HEK293 (cell line): Measurements from ENCODE around the gene AQP10.

Experiments used
- CTCF ChIA-PET: fragments of 350-600 bp; formaldehyde crosslinking; extraction: SDS; loops from one replicate; lab custom pipeline; 2021; ENCODE audit warnings: antibody characterized with exemption; lab: Yijun Ruan, JAX
- POLR2A ChIA-PET: fragments of 300-600 bp; formaldehyde crosslinking; extraction: SDS; loops from one replicate; lab custom pipeline; 2020; ENCODE audit warnings: antibody characterized with exemption, inconsistent platforms; lab: Yijun Ruan, JAX
- H3K27ac ChIP-seq: fragments of 200-500 bp; sonication (Bioruptor generic); 2 replicates; pipeline ENCODE4 v1.5.1; 2014; ENCODE audit warnings: low read depth, low read length, control low read depth, inconsistent platforms; ENCODE audit errors: extremely low read depth
- H3K36me3 ChIP-seq, 2 experiments: fragments of 200-500 bp in 1 of 2; sonication (Bioruptor generic) in 1 of 2; 1 replicate in 1 of 2; 2 replicates in 1 of 2; pipeline ENCODE4 v1.5.1; 2014 to 2017; ENCODE audit warnings: inconsistent platforms in 2 of 2, low read length in 2 of 2; ENCODE audit not compliant: control insufficient read depth in 2 of 2, insufficient read depth in 1 of 2
- H3K4me1 ChIP-seq: fragments of 200-500 bp; sonication (Bioruptor generic); 2 replicates; pipeline ENCODE4 v1.5.1; 2014; ENCODE audit warnings: mild to moderate bottlenecking, low read length, inconsistent platforms; ENCODE audit not compliant: control insufficient read depth, insufficient read depth
- H3K4me3 ChIP-seq: 2 replicates; pipeline ENCODE4 v1.5.1; 2011; ENCODE audit warnings: low read depth, mild to moderate bottlenecking, control low read depth, low read length, moderate library complexity
- H3K9me3 ChIP-seq: fragments of 200-500 bp; sonication (Bioruptor generic); 2 replicates; pipeline ENCODE4 v1.5.1; 2014; ENCODE audit warnings: low read depth, low read length, inconsistent platforms; ENCODE audit not compliant: control insufficient read depth, insufficient read depth
- EGR2 ChIP-seq: fragments of 450-650 bp; formaldehyde crosslinking; IDR thresholded peaks from 2 replicates; pipeline ENCODE4 v1.5.1; 2016; ENCODE audit warnings: low read depth, missing biosample characterization, missing genetic modification characterization
- KLF8 ChIP-seq: fragments of 450-650 bp; formaldehyde crosslinking; IDR thresholded peaks from 2 replicates; pipeline ENCODE4 v1.5.1; 2016; ENCODE audit warnings: missing biosample characterization, missing genetic modification characterization
- MEIS1 ChIP-seq: sonication (generic); formaldehyde crosslinking; IDR thresholded peaks from 2 replicates; pipeline ENCODE4 v1.8.1; 2022; ENCODE audit warnings: missing genetic modification reagents, mild to moderate bottlenecking, borderline replicate concordance
- ZBTB21 ChIP-seq: fragments of 450-650 bp; formaldehyde crosslinking; IDR thresholded peaks from 2 replicates; pipeline ENCODE4 v1.5.1; 2017; ENCODE audit warnings: missing biosample characterization, missing genetic modification characterization
- ZBTB48 ChIP-seq: fragments of 450-650 bp; formaldehyde crosslinking; IDR thresholded peaks from 2 replicates; pipeline ENCODE4 v1.5.1; 2016; ENCODE audit warnings: missing biosample characterization, missing genetic modification characterization
- ZEB2 ChIP-seq: fragments of 450-650 bp; formaldehyde crosslinking; IDR thresholded peaks from 2 replicates; pipeline ENCODE4 v1.5.1; 2016; ENCODE audit warnings: missing biosample characterization, missing genetic modification characterization
- ZFHX2 ChIP-seq: fragments of 450-650 bp; formaldehyde crosslinking; conservative IDR thresholded peaks from 2 replicates; pipeline ENCODE4 v1.5.1; 2016; ENCODE audit warnings: missing biosample characterization, missing genetic modification characterization
- ZNF121 ChIP-seq: fragments of 450-650 bp; formaldehyde crosslinking; IDR thresholded peaks from 2 replicates; pipeline ENCODE4 v1.5.1; 2016; ENCODE audit warnings: missing biosample characterization, missing genetic modification characterization
- ZNF404 ChIP-seq: fragments of 450-650 bp; formaldehyde crosslinking; IDR thresholded peaks from 2 replicates; pipeline ENCODE4 v1.5.1; 2017; ENCODE audit warnings: missing biosample characterization, missing genetic modification characterization
- ZNF48 ChIP-seq: fragments of 450-650 bp; formaldehyde crosslinking; IDR thresholded peaks from 2 replicates; pipeline ENCODE4 v1.5.1; 2016; ENCODE audit warnings: missing biosample characterization, missing genetic modification characterization
- ZNF501 ChIP-seq: fragments of 450-650 bp; formaldehyde crosslinking; IDR thresholded peaks from 2 replicates; pipeline ENCODE4 v1.5.1; 2016; ENCODE audit warnings: missing biosample characterization, missing genetic modification characterization
- ZNF521 ChIP-seq: fragments of 450-650 bp; formaldehyde crosslinking; IDR thresholded peaks from 2 replicates; pipeline ENCODE4 v1.5.1; 2017; ENCODE audit warnings: missing biosample characterization, mild to moderate bottlenecking, missing genetic modification characterization
- ZNF561 ChIP-seq: fragments of 450-650 bp; IDR thresholded peaks from 2 replicates; pipeline ENCODE4 v1.5.1; 2018; ENCODE audit warnings: missing biosample characterization, missing genetic modification characterization, borderline replicate concordance
- ZNF621 ChIP-seq: fragments of 450-650 bp; formaldehyde crosslinking; IDR thresholded peaks from 2 replicates; pipeline ENCODE4 v1.5.1; 2017; ENCODE audit warnings: missing biosample characterization, missing genetic modification characterization
- ZNF623 ChIP-seq: fragments of 450-650 bp; formaldehyde crosslinking; IDR thresholded peaks from 2 replicates; pipeline ENCODE4 v1.5.1; 2016; ENCODE audit warnings: missing biosample characterization, missing genetic modification characterization
- ZNF629 ChIP-seq: fragments of 450-650 bp; formaldehyde crosslinking; IDR thresholded peaks from 2 replicates; pipeline ENCODE4 v1.5.1; 2017; ENCODE audit warnings: missing biosample characterization, missing genetic modification characterization
- ZNF660 ChIP-seq: fragments of 450-650 bp; IDR thresholded peaks from 2 replicates; pipeline ENCODE4 v1.5.1; 2018; ENCODE audit warnings: missing biosample characterization, mild to moderate bottlenecking, missing genetic modification characterization
- ZSCAN16 ChIP-seq: fragments of 450-650 bp; formaldehyde crosslinking; IDR thresholded peaks from 2 replicates; pipeline ENCODE4 v1.5.1; 2016; ENCODE audit warnings: missing biosample characterization, missing genetic modification characterization
- TF ChIP-seq, protein P1 (sequence below): fragments of 450-650 bp; IDR thresholded peaks from 2 replicates; pipeline ENCODE4 v1.5.1; 2018; ENCODE audit warnings: missing biosample characterization, mild to moderate bottlenecking, missing genetic modification characterization
- TF ChIP-seq, protein P2 (sequence below): fragments of 450-650 bp; formaldehyde crosslinking; IDR thresholded peaks from 2 replicates; pipeline ENCODE4 v1.5.1; 2016; ENCODE audit warnings: missing biosample characterization, missing genetic modification characterization
- TF ChIP-seq, protein P3 (sequence below): fragments of 450-650 bp; formaldehyde crosslinking; IDR thresholded peaks from 2 replicates; pipeline ENCODE4 v1.5.1; 2016; ENCODE audit warnings: missing biosample characterization, missing genetic modification characterization
- TF ChIP-seq, protein P4 (sequence below): sonication (generic); formaldehyde crosslinking; IDR thresholded peaks from 2 replicates; pipeline ENCODE4 v1.8.1; 2022; ENCODE audit warnings: mild to moderate bottlenecking, moderate library complexity, missing genetic modification reagents
- TF ChIP-seq, protein P5 (sequence below): fragments of 450-650 bp; formaldehyde crosslinking; IDR thresholded peaks from 2 replicates; pipeline ENCODE4 v1.5.1; 2016; ENCODE audit warnings: missing biosample characterization, missing genetic modification characterization

AQP10 gene

DNA sequence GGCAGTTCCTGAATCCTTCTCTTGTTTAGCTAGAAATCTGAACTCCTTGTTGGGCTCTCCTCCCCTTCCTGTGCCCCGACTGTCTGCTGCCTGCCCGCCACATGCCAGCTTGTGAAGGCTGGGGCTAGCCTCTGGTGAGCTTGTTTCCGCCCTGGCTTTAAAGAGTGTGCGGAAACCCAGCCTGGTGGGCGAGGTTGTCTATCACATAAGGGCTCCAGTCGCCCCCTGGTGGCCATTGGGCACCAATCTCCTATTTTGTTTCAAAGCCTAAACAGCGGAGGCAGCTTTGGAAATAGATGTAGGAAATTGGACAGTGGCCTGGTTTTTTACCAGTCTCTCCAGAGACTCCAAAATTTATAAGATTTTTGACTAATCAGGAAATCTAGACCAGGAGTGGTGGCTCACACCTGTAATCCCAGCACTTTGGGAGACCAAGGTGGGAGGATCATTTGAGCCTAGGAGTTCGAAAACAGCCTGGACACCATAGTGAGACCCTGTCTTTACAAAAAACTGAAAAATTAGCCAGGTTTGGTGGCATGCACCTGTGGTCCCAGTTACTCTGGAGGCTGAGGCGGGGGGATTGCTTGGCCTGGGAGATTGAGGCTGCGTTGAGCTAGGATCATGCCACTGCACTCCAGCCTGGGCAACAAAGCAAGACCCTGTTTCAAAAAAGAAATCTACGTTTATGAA is 14.3 kb downstream of the AQP10 start (continued):
- TF ChIP-seq, protein P1, sequence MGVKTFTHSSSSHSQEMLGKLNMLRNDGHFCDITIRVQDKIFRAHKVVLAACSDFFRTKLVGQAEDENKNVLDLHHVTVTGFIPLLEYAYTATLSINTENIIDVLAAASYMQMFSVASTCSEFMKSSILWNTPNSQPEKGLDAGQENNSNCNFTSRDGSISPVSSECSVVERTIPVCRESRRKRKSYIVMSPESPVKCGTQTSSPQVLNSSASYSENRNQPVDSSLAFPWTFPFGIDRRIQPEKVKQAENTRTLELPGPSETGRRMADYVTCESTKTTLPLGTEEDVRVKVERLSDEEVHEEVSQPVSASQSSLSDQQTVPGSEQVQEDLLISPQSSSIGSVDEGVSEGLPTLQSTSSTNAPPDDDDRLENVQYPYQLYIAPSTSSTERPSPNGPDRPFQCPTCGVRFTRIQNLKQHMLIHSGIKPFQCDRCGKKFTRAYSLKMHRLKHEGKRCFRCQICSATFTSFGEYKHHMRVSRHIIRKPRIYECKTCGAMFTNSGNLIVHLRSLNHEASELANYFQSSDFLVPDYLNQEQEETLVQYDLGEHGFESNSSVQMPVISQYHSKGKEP (tag by site-specific recombination), result 0 out of 2 replicates have a peak, but pooled peaks have one; percentile 8
- TF ChIP-seq, protein P2, sequence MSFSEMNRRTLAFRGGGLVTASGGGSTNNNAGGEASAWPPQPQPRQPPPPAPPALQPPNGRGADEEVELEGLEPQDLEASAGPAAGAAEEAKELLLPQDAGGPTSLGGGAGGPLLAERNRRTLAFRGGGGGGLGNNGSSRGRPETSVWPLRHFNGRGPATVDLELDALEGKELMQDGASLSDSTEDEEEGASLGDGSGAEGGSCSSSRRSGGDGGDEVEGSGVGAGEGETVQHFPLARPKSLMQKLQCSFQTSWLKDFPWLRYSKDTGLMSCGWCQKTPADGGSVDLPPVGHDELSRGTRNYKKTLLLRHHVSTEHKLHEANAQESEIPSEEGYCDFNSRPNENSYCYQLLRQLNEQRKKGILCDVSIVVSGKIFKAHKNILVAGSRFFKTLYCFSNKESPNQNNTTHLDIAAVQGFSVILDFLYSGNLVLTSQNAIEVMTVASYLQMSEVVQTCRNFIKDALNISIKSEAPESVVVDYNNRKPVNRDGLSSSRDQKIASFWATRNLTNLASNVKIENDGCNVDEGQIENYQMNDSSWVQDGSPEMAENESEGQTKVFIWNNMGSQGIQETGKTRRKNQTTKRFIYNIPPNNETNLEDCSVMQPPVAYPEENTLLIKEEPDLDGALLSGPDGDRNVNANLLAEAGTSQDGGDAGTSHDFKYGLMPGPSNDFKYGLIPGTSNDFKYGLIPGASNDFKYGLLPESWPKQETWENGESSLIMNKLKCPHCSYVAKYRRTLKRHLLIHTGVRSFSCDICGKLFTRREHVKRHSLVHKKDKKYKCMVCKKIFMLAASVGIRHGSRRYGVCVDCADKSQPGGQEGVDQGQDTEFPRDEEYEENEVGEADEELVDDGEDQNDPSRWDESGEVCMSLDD (tag by site-specific recombination), result no peak
- peak; percentile 36; the same call in 1 of the 2 replicates for TF ChIP-seq EGR2 (tag by site-specific recombination)
- no peak for TF ChIP-seq ZSCAN16
- no peak for TF ChIP-seq ZBTB21
- no peak for TF ChIP-seq ZNF621 (tag by site-specific recombination)
- peak; percentile 62 for TF ChIP-seq ZFHX2 (tag by site-specific recombination)
- TF ChIP-seq KLF8 (tag by site-specific recombination), result peak; percentile 62; the same call in 1 of the 2 replicates

DNA sequence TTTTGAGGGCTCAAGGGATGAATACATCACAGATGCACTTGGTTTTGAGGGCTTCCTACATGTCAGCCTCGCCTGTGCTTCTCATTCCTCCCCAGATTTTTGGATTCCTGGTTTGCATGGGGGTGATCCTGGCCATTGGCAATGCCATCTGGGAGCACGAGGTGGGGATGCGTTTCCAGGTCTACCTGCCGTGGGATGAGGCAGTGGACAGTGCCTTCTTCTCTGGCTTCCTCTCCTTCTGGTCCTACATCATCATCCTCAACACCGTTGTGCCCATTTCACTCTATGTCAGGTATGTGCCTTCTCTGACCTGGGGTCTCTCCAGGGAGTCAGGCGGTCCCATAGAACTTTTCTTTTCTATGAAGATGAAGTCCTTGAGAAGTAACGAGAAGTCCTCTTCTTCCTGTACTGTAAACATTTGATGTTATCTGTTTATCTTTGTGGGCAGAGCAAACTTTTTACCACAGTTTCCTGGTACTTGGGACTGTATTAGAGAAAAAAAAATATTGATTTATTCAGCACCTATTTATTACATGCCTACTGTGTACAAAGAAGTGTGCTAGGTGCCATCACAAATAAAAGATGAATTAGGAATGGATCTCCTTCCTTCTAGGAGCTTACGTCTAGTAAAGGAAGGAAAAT is 16.5 kb downstream of the AQP10 start:
- TF ChIP-seq ZEB2, result no peak
- TF ChIP-seq ZBTB48 (tag by site-specific recombination), result no peak
- TF ChIP-seq ZNF660 (tag by site-specific recombination), result no peak
- TF ChIP-seq, protein P3, sequence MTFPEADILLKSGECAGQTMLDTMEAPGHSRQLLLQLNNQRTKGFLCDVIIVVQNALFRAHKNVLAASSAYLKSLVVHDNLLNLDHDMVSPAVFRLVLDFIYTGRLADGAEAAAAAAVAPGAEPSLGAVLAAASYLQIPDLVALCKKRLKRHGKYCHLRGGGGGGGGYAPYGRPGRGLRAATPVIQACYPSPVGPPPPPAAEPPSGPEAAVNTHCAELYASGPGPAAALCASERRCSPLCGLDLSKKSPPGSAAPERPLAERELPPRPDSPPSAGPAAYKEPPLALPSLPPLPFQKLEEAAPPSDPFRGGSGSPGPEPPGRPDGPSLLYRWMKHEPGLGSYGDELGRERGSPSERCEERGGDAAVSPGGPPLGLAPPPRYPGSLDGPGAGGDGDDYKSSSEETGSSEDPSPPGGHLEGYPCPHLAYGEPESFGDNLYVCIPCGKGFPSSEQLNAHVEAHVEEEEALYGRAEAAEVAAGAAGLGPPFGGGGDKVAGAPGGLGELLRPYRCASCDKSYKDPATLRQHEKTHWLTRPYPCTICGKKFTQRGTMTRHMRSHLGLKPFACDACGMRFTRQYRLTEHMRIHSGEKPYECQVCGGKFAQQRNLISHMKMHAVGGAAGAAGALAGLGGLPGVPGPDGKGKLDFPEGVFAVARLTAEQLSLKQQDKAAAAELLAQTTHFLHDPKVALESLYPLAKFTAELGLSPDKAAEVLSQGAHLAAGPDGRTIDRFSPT (tag by site-specific recombination), result no peak
- no peak for TF ChIP-seq ZNF521
- TF ChIP-seq, protein P4, sequence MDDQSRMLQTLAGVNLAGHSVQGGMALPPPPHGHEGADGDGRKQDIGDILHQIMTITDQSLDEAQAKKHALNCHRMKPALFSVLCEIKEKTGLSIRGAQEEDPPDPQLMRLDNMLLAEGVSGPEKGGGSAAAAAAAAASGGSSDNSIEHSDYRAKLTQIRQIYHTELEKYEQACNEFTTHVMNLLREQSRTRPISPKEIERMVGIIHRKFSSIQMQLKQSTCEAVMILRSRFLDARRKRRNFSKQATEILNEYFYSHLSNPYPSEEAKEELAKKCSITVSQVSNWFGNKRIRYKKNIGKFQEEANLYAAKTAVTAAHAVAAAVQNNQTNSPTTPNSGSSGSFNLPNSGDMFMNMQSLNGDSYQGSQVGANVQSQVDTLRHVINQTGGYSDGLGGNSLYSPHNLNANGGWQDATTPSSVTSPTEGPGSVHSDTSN (CRISPR knock-in tag), result no peak
- TF ChIP-seq, all 188 proteins: peak for 0
- H3K27ac ChIP-seq, result no peak overlapping the region
- H3K4me1 ChIP-seq, result no peaks in the 10 kb centered on the region
- ChIA-PET POLR2A (no interaction called here), CTCF (interaction anchor here (0.6 to 3.5 kb wide), 9 partner anchors 8 to 316 kb away, joined by 3 to 68 read pairs (median 4); partner anchors contain the start of genes ATP8B2 and HAX1)
- no peaks in the 10 kb centered on the region for H3K9me3 ChIP-seq
- no peak overlapping the region for H3K4me3 ChIP-seq
- peaks cover 28 to 86% of the 10 kb centered on the region in 2 experiments; a peak in 2 of 3 replicates for H3K36me3 ChIP-seq

DNA sequence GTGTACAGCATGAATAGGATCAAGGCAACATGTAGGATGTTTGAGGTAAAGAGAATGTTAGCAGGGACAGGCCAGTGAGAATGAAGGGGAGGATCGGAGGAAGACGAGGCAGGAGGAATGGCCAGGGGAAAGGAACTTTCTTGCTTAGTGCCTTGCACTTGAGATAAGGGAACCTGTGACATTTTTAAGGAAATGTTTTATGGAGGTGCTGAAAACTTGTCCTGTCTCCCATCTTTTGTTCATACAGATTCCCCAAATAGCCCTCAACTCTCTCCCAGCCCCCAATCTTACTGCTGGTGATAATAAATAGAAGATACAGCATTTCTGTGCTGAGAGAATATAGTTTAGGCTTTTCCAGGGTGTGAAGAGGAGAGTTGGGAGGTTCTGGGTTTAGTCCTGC is 18.0 kb downstream of the AQP10 start:
- H3K27ac ChIP-seq, result no peak overlapping the region
- H3K36me3 ChIP-seq, result peaks cover 21 to 92% of the 10 kb centered on the region in 2 experiments; a peak in 2 of 3 replicates
- CTCF ChIA-PET, result interaction anchor here (0.6 to 1.2 kb wide), 5 partner anchors 11 to 162 kb away, joined by 3 to 4 read pairs (median 4); partner anchors contain the start of gene HAX1
- TF ChIP-seq ZNF501 (tag by site-specific recombination) (no peak), ZNF623 (no peak), ZNF121 (tag by site-specific recombination) (no peak), ZNF561 (no peak), ZNF629 (tag by site-specific recombination) (no peak), MEIS1 (CRISPR knock-in tag) (no peak), ZNF48 (no peak), ZNF404 (tag by site-specific recombination) (no peak)
- TF ChIP-seq, protein P4 (CRISPR knock-in tag), result no peak
- TF ChIP-seq, protein P5, sequence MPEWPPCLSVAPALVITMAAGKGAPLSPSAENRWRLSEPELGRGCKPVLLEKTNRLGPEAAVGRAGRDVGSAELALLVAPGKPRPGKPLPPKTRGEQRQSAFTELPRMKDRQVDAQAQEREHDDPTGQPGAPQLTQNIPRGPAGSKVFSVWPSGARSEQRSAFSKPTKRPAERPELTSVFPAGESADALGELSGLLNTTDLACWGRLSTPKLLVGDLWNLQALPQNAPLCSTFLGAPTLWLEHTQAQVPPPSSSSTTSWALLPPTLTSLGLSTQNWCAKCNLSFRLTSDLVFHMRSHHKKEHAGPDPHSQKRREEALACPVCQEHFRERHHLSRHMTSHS, result no peak

More for the DNA sequence above, 18.0 kb downstream of the AQP10 start:
- Histone ChIP-seq H3K4me1 (no peaks in the 10 kb centered on the region), H3K9me3 (no peaks in the 10 kb centered on the region), H3K4me3 (no peak overlapping the region)
- POLR2A ChIA-PET, result no interaction called here
